Hepatic stellate cell (primary cell): Measurements from ENCODE around the gene LMAN1L.
"Not testable (repeated sequence)": the region's sequence is repeated elsewhere in the genome, so short reads cannot be mapped to it uniquely, and the experiment has no call there.

ENCODE experiments used
- DNase-seq: peaks from one replicate; pipeline ENCODE4 v3.0.0; 2011; ENCODE audit warnings: low spot score

Gene LMAN1L

GRCh38 chr15:74782259-74783071, 30.2 kb upstream of the LMAN1L start:
- peak; percentile 65 for DNase-seq

- DNase-seq: peak; percentile 67
Observed at GRCh38 chr15:74783072-74783807, 29.4 kb upstream of the LMAN1L start.

- DNase-seq: no peak
Observed at GRCh38 chr15:74783808-74784175, 28.8 kb upstream of the LMAN1L start.

- no peak for DNase-seq
Observed at GRCh38 chr15:74784426-74785193, 28.0 kb upstream of the LMAN1L start.

- DNase-seq: no peak
Observed at GRCh38 chr15:74785194-74786032, 27.2 kb upstream of the LMAN1L start.

GRCh38 chr15:74786081-74786480, 26.6 kb upstream of the LMAN1L start:
- DNase-seq: not testable (repeated sequence)

GRCh38 chr15:74786551-74787165, 26.0 kb upstream of the LMAN1L start:
- no peak for DNase-seq

- DNase-seq: peak; percentile 88
Observed at GRCh38 chr15:74787251-74788041, 25.2 kb upstream of the LMAN1L start.

- DNase-seq: no peak
Observed at GRCh38 chr15:74788042-74788682, 24.5 kb upstream of the LMAN1L start.

- DNase-seq: no peak
Observed at GRCh38 chr15:74788683-74789151, 23.9 kb upstream of the LMAN1L start.

GRCh38 chr15:74789171-74789631, 23.4 kb upstream of the LMAN1L start:
- no peak for DNase-seq

GRCh38 chr15:74789741-74790079, 22.9 kb upstream of the LMAN1L start:
- no peak for DNase-seq

GRCh38 chr15:74790080-74790916, 22.3 kb upstream of the LMAN1L start:
- DNase-seq: peak; percentile 89

- no peak for DNase-seq
Observed at GRCh38 chr15:74791007-74791406, 21.6 kb upstream of the LMAN1L start.

- no peak for DNase-seq
Observed at GRCh38 chr15:74791667-74792066, 21.0 kb upstream of the LMAN1L start.

- DNase-seq: no peak
Observed at GRCh38 chr15:74792227-74793016, 20.2 kb upstream of the LMAN1L start.

- peak; percentile 69 for DNase-seq
Observed at GRCh38 chr15:74793135-74794028, 19.3 kb upstream of the LMAN1L start.
